NCI-H226 (cell line): ENCODE results near the gene OBP2A.
"Not testable (repeated sequence)": the region's sequence is repeated elsewhere in the genome, so short reads cannot be mapped to it uniquely, and the experiment has no call there.

Source experiments
- DNase-seq: peaks from one replicate; pipeline ENCODE4 v3.0.0-alpha.2; 2015

OBP2A gene

DNA sequence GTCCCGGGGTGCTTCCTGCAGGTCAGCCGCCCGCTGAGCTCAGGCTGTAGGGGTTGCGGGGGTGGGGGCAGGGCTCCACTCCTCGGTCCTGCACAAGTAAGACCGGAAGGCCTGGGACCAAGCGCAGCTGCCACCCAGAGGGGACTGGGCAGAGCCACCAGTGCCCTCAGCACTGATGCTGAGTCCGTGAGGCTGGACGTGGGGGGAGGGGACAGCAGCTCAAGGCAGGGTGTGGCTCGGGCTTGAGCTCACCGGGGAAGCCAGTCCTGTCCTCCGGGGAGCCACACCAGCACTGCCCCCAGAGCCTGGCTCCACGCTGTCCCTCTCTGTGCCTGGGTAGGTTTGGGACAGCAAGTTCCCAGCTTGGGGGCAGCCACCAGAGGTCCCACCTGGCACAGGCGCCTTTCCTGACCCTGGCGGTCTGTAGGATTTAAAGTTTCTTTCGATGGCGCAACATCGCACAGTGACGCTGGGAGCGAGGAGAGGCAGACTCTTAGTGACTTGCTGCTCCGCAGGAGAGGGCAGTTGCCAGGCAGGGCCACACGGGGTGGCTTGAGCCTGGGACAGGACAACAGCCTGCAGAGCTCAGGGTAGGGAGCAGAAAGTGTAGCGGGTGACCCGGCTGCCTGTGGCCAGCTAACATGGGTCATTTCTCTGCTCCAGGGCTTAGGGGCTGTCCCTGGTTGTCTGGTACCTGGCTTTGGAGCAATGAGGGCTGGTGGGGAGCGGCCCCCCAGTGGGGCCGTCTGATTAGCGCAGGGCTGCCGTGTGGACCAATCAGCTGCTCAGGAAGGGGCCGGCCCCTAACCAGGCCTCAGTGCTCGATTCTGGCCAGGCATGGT lies 19.0 kb upstream of the OBP2A start:
- DNase-seq, result no peak

DNA sequence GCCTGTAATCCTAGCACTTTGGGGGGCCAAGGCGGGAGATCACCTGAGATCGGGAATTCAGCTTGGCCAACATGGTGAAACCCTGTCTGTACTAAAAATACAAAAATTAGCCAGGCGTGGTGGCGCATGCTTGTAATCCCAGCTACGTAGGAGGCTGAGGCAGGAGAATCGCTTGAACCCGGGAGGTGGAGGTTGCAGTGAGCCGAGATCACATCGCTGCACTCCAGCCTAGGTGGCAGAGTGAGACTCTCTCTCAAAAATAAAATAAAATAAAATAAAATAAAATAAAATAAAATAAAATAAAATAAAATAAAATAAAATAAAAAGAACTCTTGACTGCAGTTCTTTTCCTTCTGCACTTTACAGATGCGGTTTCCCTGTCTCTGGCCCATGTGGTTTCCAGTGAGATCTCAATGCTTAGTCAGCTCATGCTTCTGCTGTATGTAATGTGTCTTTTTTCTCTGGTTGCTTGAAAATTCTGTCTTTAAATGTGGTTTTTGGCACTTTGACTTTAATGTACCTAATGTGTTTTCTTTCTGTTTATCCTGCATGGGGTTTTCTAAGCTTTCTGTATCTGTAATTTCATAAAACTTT lies 17.0 kb upstream of the OBP2A start:
- DNase-seq, result not testable (repeated sequence)

DNA sequence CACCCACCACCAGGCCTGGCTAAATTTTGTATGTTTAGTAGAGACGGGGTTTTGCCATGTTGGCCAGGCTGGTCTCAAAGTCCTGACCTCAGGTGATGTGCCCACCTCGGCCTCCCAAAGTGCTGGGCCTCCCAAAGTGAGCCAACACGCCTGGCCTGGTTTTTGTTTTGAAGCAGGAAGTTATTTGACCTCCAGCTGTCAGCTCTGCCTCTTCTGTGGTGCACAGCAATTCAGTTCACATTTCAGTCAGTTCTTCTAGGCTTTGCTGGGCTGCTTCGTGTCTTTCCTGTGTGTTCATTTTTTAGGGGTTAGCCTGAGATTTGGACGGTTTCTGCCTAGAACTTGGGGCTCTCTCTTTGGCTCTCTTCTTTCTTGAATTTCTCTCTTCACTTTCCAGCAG lies 15.8 kb upstream of the OBP2A start:
- DNase-seq, result no peak

DNA sequence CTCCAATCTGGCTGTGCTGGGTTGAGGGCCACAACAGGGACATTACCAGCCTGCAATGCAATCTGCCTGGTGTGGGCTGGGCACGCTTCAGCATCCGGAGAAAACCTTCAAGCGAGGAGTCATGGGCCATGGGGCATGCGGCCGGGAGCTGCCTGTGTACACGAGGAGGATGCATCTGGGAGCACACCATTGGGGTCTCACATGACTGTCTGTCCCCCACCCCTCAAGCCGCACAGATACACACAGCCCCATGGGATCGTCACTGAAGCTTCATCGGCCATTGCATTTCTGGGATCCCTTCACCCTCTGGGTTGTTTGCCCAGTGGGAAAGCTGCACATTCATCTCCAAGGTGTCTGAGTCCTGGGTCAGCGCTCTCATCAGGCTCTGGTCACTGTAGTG lies 14.8 kb upstream of the OBP2A start:
- no peak for DNase-seq

DNA sequence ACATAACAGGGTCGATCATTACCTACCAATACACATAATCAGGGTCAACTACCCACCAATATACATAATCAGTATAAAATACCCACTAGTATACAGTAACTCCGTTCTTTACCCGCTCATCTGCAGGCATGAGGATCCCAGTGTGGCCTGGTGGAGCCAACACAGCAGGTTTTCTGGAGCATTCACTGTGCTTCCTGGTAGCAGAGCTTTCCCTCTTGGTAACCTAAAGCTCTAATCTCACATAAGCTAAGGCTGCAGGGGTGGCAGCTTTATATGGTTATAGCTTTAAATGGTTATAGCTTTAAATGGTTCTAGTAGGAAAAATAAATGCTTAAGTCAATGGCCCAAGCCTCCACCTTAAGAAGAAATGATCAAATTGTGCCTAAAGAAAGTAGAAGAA lies 12.8 kb upstream of the OBP2A start:
- no peak for DNase-seq

DNA sequence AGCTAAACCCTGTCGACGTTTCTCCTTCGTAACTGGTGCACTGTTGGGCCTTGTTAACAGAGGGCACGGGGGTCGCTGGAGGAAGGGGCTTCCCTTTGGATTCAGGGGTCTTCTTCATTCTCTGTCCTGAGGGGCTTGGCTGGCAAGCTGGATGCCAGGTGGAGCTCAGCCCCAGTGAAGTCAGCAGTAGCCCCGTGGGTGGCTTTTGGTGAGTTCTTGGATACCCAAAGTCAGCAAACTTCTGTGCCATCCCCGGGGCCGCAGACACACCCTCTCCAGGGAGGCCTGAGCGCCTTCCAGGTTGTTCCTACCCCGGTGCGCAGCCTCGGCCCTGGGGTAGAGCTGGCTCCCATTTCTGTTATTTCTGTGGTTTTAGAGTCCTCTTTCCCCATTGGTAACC lies 12.3 kb upstream of the OBP2A start:
- DNase-seq, result no peak

DNA sequence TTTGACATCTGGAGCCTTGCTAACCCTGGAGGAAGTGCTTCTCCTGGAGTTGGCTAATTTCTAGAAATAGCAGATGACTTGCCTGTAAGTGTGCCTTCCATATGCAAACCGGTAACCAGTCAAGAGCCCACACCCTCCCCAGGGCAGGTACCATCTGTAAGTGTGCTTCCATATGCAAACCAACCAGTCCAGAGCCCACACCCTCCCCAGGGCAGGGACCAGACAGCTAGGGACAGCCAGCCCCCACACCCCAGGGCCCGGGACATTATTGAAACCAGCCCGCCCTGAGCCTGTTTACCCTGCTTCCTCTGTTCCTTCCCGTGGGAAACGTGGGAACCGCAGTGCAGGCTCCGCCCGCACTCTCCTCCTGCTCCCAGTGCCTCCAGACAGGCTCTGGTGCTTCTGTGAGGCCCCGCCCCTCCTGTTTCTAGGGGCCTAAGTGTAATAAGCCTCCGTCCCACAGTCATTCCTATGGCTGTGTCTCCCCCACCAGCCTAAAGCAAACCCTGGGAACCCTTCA lies 11.7 kb upstream of the OBP2A start:
- DNase-seq, result not testable (repeated sequence)

DNA sequence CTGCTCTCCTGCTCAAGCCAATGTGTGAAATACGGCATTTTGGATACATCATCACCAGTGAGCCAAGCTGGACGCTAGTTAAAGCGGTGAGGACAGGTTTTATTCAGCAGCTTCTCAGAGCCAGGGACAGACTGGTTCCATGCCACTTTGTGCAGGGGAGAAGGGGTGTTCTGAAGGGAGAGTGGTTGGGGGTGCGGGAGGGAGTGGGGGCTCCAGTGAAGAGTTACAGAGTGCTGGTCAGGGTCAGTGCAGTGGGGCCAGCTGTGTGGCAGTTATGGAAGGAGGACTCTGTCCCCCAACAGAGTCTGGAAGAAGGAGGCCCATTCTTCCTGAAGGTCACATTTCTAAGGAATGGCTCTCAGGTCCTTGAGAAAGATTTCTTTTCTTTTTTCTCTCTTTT lies 11.1 kb upstream of the OBP2A start:
- not testable (repeated sequence) for DNase-seq

DNA sequence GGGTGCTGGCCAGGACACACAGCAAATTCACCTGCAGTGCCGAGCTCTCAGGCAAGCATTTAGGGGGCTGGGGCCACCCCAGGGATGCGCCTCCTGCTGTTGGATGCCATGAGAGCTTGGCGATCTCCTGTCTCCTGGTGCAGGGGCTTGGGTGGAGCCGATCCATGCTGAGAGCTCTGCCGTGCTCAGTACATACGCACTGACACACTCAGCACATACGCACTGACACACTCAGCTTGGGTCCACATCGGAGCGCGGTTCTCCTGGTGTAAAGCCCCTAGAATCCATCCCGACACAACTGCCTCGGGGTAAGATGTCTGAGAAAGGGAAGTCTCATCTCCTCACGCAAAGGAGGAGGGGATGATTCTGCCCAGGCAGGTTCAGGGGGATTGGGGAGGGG lies 10.3 kb upstream of the OBP2A start:
- DNase-seq, result not testable (repeated sequence)

DNA sequence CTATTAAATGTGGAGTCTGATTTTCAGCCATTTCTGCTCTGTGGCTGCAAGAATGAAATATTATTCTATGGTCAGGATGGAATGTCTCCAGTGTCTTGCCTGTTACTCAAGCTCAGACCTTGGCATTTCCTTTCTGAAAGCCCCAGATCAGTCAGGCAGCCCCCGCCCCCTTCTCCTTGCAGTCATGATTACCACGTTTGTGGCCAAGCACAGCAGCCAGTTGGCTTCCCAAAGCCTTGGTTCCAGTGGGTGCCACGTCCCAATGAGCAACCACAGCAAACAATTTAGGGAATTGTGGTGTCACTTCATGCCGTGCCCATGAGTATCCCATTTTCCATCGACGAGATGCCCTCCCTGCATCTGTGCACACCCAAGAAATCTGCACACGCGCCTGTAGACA lies 9.7 kb upstream of the OBP2A start:
- DNase-seq, result peak; percentile 67

DNA sequence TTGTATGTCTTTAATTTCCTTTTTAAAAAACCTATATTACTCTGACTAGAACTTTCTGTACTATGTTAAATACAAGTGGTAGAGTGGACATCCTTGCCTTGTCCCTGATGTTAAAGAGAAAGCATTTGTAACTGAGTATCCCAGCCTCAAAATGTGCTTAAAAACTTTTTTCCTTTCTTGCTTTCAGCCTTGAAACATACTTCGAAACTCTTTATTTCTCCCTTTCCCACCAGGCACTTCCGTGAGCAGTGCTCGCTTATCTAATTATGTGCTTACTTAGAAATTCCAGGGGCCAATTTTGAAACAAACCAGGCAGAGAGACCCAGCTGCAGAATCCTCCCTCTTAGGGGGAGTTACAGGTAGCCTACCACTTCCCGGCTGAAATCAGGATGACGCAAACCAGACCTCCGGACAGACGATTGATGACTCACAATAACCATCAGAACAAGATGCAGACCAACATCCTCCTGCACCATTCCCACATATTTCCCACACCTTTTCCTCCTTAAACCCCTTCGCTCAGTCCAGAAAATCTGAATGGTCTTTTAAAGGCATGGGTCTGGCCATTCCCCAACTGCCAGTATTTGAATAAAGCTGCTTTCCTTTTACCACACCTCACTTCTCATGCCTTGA lies 2.5 kb upstream of the OBP2A start:
- DNase-seq, result peak; percentile 90

DNA sequence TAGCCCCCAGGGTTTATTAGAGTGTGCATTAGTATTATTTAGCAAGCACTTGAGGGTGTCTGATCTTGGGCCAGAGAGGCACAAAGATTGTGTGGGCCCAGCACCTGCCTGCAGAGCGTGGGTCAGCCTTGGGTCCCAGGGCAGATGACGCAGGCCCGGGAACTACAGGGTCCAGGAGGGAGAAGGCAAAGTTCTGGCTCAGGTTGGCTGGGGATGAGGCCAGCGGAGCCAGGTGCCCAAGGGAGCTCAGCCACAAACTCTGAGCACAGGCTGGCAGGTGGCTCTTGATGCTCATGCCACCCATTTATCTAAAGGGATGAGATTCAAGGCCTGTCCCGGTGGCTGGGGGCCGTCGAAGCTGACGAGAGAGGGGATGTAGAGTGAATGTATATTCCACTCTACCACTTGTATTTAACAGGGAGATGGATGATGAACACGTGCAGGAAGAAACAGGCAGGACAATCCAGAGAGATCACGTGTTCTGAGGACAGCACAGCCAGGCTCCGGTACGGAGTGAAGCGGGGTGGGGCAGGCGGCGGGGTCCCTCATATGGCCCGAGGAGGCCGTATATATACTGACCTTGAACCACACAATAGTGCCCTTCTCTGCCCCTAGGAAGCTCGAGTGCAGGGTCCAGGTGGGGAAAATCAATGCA lies 818 bp upstream of the OBP2A start:
- DNase-seq, result no peak

DNA sequence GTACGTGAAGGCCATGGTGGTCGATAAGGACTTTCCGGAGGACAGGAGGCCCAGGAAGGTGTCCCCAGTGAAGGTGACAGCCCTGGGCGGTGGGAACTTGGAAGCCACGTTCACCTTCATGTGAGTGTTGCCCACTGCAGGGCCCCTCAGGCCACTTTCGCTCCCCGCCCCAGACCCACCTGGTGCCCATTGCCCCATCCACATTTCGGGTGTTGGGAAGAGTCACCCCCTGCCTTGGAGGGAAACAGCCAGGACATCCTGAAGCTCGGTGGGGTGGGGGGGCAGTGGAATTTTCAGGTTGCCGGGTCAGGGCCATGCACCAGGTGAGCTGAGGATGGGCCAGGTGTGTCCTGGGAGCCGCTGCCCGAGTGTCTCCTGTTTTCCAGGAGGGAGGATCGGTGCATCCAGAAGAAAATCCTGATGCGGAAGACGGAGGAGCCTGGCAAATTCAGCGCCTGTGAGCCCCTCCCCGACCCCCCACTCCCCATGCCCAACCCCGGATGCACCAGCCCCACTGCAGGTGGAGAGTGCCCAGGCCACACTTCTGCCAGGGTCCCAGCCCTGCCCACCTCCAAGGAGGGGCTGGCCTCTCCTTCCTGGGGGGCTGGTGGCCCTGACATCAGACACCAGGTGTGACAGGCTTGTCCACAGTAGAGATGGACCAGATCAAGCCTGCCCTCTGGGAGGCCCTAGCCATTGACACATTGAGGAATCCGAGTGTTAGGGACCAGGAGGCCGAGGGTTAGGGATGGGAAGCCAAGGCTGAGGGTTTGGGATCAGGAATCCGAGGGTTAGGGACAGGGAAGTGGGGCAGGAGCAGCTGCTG lies 1.1 kb downstream of the OBP2A start:
- DNase-seq, result not testable (repeated sequence)

DNA sequence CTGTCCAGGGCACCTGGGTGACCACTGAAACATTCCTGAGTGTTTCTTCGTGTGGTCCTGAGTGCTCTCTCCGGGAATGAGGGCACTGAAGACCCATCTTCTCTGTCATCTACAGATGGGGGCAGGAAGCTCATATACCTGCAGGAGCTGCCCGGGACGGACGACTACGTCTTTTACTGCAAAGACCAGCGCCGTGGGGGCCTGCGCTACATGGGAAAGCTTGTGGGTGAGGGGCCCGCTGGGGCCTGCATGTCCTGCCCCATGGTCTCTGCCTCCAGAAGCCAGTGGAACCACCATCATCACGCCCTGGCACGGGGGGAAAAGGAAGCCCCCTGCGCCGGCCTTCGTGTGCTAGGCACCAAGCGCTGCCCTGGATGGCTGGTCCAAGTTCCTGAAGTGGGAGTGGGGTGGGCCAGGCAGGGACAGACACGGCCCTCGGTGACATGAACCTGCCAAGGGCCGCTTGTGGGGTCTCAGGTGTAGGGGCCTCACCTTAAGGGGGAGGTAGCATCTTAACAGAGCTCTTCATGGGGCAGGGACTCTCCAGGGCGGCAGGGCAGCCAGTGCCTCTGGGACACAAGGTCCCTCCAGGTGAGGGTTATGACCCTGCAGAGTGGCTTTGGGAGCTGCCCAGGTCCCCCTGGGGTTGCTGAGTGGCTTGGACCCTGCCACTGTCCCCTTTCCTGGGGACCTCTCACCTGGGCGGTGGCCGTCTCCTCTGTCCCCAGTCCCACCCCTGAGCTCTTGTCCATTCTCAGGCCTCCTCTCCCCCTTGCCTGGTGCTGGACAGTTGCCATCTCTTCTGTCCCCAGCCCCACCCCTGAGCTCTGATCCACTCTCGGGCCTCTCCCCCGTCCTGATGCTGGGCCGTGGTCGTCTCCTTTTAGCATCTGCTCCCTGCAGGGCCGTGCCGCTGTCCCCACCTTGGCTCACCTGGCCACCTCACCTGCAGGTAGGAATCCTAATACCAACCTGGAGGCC lies 2.1 kb downstream of the OBP2A start:
- no peak for DNase-seq

DNA sequence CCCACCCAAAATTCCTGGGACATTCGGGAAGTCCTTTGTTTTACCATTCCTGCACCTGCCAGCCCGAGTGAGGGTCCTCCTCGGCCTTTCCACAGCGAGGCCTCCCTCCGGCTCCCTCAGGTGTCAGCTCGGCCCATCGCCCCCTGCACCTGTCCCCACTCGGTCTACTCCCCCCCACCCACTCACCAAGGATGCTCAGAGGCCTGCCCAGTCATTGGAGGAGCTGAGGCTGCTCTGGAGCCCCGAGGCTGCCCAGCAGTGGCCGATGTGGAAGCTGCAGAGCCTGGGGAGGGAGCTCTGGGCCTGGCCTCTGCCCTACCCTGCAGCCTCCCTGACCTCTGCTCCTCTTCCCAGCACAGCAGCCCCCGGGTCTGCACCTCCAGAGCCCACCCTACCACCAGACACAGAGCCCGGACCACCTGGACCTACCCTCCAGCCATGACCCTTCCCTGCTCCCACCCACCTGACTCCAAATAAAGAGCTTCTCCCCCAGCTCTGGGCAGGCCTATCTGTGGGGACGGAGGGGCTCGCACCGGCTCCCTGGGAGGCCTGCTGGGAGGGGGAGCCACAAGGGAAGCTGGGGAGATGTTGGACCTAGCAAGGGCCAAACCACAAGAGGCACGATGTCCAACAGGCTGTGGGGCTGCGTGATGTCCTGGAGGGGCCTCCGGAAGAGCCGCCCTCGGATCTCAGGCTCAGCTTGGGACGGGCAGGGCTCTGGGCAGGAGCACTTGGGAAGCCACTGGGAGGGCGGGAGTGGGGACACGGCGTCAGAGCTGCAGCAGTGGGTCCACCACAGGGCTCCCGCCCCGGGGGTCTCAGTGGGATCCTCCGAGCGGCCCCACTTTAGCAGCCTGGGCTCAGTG lies 3.8 kb downstream of the OBP2A start:
- DNase-seq, result not testable (repeated sequence)

DNA sequence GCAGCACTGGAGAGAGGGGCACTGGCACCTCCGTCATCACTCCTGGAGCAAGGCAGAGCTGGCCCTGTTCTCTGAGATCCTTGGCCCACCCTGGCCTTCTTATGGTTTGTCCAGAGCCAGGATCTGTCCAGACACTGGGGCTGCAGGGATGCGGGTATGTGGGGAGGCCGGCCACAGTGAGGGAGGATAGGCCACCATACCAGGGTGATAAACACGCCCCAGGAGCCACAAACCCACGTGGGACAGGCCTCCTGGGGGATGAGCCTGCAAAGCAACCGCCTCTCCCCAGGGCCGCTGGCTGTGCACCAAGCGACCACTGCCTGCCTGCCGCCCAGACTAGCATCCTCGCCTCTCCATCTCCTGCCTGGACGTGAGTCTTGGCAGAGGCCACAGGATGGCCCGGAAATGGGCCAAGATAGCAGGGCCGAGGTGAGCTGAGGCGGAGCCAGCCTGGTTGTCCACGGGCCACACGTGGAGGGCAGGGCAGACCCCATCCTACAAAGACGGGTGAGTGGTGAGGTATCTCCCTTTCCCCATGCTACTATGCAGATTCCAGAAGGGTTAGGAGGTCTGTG lies 4.5 kb downstream of the OBP2A start:
- DNase-seq, result no peak

DNA sequence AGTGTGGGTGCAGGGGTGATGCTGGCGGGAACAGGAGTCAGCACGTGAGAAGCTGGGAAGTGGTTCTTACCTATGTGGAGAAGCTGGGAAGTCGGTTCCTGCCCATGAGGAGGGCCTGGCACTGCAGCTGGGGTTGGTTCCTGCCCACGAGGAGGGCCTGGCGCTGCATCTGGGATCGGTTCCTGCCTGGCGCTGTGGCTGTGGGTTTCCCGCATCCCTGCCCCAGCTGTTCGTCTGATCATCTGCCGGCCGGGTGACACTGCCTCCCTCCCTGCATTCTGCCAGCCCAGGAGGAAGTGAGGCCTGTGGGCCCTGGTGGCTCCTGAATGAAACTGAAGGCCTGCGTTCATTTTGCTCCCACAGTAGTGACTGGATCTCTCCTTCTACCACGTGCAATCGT lies 5.1 kb downstream of the OBP2A start:
- DNase-seq, result no peak

DNA sequence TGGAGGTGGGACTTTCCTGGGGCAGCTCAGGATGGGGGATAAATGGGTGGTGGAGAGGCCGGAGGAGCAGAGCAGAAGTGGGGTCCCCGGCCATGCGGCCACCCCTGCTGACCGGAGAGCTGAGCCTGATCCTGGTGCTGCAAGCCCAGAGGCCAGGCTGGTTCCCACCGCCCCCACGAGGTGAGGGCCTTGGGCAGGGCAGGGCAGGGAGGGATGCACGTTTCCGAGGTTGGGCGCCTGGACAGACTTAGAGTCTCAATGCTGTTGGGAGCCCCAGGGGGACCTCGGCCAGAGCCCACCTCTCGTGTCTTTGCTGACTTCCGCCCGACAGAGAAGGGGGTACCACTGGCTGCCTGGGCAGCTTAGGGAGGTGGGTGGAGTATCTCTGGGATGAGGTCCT lies 5.5 kb downstream of the OBP2A start:
- DNase-seq, result no peak

DNA sequence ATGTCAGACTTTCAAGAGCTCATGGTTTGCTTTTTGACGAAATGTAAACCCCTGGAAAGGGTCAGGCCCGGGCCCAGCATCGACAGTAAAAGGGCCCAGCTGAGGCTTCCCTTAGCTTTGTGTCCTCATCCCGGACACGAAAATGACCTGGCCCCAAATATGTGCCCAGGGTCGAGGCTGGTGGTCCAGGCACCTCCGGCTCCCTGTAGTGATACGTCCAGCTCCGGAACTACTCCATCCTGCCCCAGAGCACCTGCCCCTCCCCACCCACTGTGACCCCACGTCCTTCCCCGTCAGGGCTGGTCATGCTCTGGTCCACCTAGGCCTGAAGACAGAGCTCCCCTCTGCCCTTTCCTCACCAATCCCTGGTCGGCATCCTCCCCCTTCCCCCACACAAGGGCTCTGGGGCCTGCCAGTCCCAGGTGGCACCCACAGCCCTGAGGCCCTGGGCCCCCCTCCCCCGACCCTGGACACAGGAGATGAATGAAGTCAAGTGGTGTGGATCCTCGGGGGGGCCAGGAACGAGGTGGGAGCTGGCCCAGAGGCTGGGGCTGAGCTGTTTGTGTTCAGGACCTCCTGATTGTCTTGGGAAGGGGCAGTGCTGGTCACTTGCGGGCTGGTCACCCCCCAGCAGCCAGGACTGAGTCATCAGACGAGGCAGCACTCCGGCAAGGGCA lies 6.2 kb downstream of the OBP2A start:
- no peak for DNase-seq
